Measurements from ENCODE around the gene BRWD1. TPM values are rescaled to one million over a fixed set of nuclear protein-coding genes. Genes with fewer than 3 reads are reported as not detected.
"Not testable (repeated sequence)": the region's sequence is repeated elsewhere in the genome, so short reads cannot be mapped to it uniquely, and the experiment has no call there.

Gene BRWD1
- total RNA-seq, 1 donor from 2014 or later, result 39.0 TPM

GRCh38 chr21:39232861-39233291 is 80.6 kb downstream of the BRWD1 start:
- Histone ChIP-seq H3K4me3 (no peak overlapping the region), H3K9me3 (no peaks in the 10 kb centered on the region), H3K36me3 (peaks cover 95% of the 10 kb centered on the region), H3K27ac (no peak overlapping the region), H3K4me1 (no peaks in the 10 kb centered on the region), H3K27me3 (ENCODE audit: low read depth) (no peaks in the 10 kb centered on the region)
- TF ChIP-seq CTCF (IDR thresholded peaks at IDR 0.05), result no peak
- intact Hi-C loops (cut with DNase I), result no loop called here
- no peak for DNase-seq
- ATAC-seq, result peak; percentile 82 to 90

GRCh38 chr21:39224930-39225329 is 88.5 kb downstream of the BRWD1 start:
- H3K27me3 ChIP-seq (ENCODE audit: low read depth), result no peaks in the 10 kb centered on the region
- H3K36me3 ChIP-seq, result peaks cover 72% of the 10 kb centered on the region
- TF ChIP-seq CTCF (IDR thresholded peaks at IDR 0.05), result no peak
- H3K4me3 ChIP-seq, result no peak overlapping the region
- H3K9me3 ChIP-seq, result no peaks in the 10 kb centered on the region
- intact Hi-C loops (cut with DNase I), result no loop called here
- DNase-seq, result no peak
- no peak for ATAC-seq
- H3K4me1 ChIP-seq, result no peaks in the 10 kb centered on the region
- H3K27ac ChIP-seq, result no peak overlapping the region

GRCh38 chr21:39221997-39222486 is 91.4 kb downstream of the BRWD1 start:
- Histone ChIP-seq H3K9me3 (no peaks in the 10 kb centered on the region), H3K27me3 (ENCODE audit: low read depth) (no peaks in the 10 kb centered on the region), H3K4me3 (no peak overlapping the region), H3K36me3 (peaks cover 73% of the 10 kb centered on the region), H3K27ac (no peak overlapping the region), H3K4me1 (no peaks in the 10 kb centered on the region)
- TF ChIP-seq CTCF (IDR thresholded peaks at IDR 0.05), result no peak
- DNase-seq (no peak), ATAC-seq (peak; percentile 47 to 56)
- intact Hi-C loops (cut with DNase I), result no loop called here

- no peaks in the 10 kb centered on the region for H3K27me3 ChIP-seq (ENCODE audit: low read depth)
- intact Hi-C loops (cut with DNase I), result no loop called here
- DNase-seq (peak; percentile 69), ATAC-seq (peak; percentile 71 to 90)
- no peak overlapping the region for H3K4me3 ChIP-seq
- no peak for TF ChIP-seq CTCF (IDR thresholded peaks at IDR 0.05)
- peaks cover 72% of the 10 kb centered on the region for H3K36me3 ChIP-seq
- no peak overlapping the region for H3K27ac ChIP-seq
- H3K9me3 ChIP-seq, result no peaks in the 10 kb centered on the region
- H3K4me1 ChIP-seq, result no peaks in the 10 kb centered on the region
Observed at GRCh38 chr21:39221282-39221996, 92.0 kb downstream of the BRWD1 start.

GRCh38 chr21:39220875-39221274 is 92.6 kb downstream of the BRWD1 start:
- H3K4me1 ChIP-seq; intact Hi-C loops (cut with DNase I); H3K27ac ChIP-seq; H3K4me3 ChIP-seq; H3K9me3 ChIP-seq; H3K27me3 ChIP-seq (ENCODE audit: low read depth): not testable (repeated sequence)
- ATAC-seq, result peak; percentile 57 to 87
- peaks cover 77% of the 10 kb centered on the region for H3K36me3 ChIP-seq
- DNase-seq, result peak; percentile 60

- ATAC-seq, result no peak
- Histone ChIP-seq H3K27me3 (ENCODE audit: low read depth) (no peaks in the 10 kb centered on the region), H3K36me3 (peaks cover 81% of the 10 kb centered on the region), H3K4me3 (no peak overlapping the region), H3K27ac (no peak overlapping the region), H3K4me1 (no peaks in the 10 kb centered on the region), H3K9me3 (no peaks in the 10 kb centered on the region)
- no peak for DNase-seq
- TF ChIP-seq CTCF (IDR thresholded peaks at IDR 0.05), result no peak
- intact Hi-C loops (cut with DNase I), result no loop called here
Observed at GRCh38 chr21:39220150-39220549, 93.3 kb downstream of the BRWD1 start.
